ENCODE measurements around the gene SOHLH2.

SOHLH2 gene

DNA sequence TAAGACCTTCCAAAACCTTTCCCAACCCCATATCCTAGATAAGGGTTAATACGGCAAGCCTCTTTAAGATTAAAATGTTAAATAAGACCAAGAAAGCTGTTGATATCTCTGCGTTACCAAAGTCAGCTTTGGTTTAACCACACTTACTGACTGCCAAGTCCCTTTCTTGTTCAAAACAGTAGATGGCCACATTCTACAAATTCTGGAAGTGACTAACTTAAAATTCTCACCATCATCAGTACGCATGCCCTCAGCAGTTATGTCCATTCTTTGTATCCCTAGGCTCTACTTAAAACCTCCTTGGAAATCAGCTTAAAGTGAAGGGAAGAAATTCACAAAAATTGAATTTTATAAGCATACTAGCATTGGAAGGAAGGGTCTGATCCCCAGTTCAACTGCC lies 23.6 kb downstream of the SOHLH2 start:
- no peak for DNase-seq (ENCODE audit: low read depth, low spot score)
- no peaks in the 10 kb centered on the region for H3K9me3 ChIP-seq (ENCODE audit: control insufficient read depth, insufficient read depth, low read length)
- no CpG with 5 or more reads among the region's 3 CpGs for WGBS (ENCODE audit: insufficient coverage, insufficient read length)
- H3K4me1 ChIP-seq (ENCODE audit: control insufficient read depth, insufficient read depth, low read length), result 0 out of 2 replicates have a peak, but pooled peaks cover 1% of the 10 kb centered on the region
- no peak overlapping the region for H3K4me3 ChIP-seq (ENCODE audit: low read length)
- no peaks in the 10 kb centered on the region for H3K27me3 ChIP-seq (ENCODE audit: control insufficient read depth, insufficient read depth, low read length)
- no peaks in the 10 kb centered on the region for H3K36me3 ChIP-seq (ENCODE audit: control insufficient read depth, insufficient read depth, low read length)
- no peak overlapping the region for H3K27ac ChIP-seq (ENCODE audit: low read length)

DNA sequence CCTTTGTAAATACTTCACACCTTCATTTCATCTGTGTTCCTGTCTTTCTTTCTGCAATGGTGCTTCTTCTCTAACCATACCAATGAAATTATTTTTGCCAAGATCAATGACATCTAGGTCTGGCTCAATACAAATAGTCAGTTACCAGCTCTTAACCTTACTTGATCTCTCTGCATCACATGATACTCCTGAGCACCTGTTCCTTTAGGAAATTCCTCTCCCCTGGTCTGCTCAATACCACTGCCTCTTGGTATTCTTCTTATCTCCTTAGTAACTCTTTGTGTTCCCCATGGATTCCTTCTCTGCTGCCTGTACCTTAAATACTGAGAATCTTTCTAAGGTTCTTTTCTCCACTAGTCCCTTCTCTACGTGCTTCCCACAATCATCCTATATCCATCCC lies 25.9 kb downstream of the SOHLH2 start:
- Histone ChIP-seq H3K36me3 (ENCODE audit: control insufficient read depth, insufficient read depth, low read length) (no peaks in the 10 kb centered on the region), H3K4me1 (ENCODE audit: control insufficient read depth, insufficient read depth, low read length) (0 out of 2 replicates have a peak, but pooled peaks cover 1% of the 10 kb centered on the region), H3K9me3 (ENCODE audit: control insufficient read depth, insufficient read depth, low read length) (no peaks in the 10 kb centered on the region), H3K4me3 (ENCODE audit: low read length) (no peak overlapping the region), H3K27ac (ENCODE audit: low read length) (no peak overlapping the region), H3K27me3 (ENCODE audit: control insufficient read depth, insufficient read depth, low read length) (no peaks in the 10 kb centered on the region)
- no peak for DNase-seq (ENCODE audit: low read depth, low spot score)
- WGBS (ENCODE audit: insufficient coverage, insufficient read length), result no CpG with 5 or more reads among the region's 1 CpG

DNA sequence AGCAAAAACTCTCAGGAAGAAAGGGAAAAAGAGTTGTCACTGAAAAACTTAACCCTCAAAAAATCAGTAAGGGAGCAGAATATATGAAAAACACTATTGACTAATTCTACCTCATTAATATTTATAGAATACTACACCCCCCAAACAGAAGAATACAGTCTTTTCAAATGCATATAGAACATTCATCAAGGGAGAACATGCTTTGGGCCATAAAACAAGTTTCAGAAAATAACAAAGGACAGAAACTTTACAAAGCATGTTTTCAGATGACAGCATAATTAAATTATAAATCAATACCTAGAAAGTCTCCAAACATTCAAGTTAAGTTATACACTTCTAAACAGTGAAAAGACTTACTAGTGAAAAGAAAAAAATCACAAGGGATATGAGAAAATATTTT lies 30.5 kb downstream of the SOHLH2 start:
- no peak for DNase-seq (ENCODE audit: low read depth, low spot score)
- H3K27me3 ChIP-seq (ENCODE audit: control insufficient read depth, insufficient read depth, low read length), result no peaks in the 10 kb centered on the region
- H3K4me3 ChIP-seq (ENCODE audit: low read length), result no peak overlapping the region
- no peak overlapping the region for H3K27ac ChIP-seq (ENCODE audit: low read length)
- no peaks in the 10 kb centered on the region for H3K4me1 ChIP-seq (ENCODE audit: control insufficient read depth, insufficient read depth, low read length)
- no peaks in the 10 kb centered on the region for H3K9me3 ChIP-seq (ENCODE audit: control insufficient read depth, insufficient read depth, low read length)
- H3K36me3 ChIP-seq (ENCODE audit: control insufficient read depth, insufficient read depth, low read length), result no peaks in the 10 kb centered on the region

DNA sequence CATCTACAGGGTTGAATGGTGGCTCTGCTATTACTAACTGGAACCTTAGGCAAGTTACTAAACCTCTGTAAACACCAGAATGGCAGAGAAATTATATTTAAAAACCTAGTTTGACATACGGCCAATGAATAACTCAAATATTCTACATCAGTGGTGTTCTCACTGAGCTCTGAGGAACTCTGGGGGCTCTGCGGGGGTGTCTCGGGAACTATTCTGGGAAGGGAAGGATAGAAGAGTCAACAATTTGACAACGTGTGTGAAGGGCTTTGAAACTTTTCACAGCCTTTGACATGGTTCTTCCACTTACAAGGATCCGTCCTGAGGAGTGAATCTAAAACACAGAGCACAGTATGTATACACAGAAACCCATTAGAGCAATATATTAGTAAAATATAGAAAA lies 38.7 kb downstream of the SOHLH2 start:
- Histone ChIP-seq H3K36me3 (ENCODE audit: control insufficient read depth, insufficient read depth, low read length) (no peaks in the 10 kb centered on the region), H3K9me3 (ENCODE audit: control insufficient read depth, insufficient read depth, low read length) (no peaks in the 10 kb centered on the region), H3K27me3 (ENCODE audit: control insufficient read depth, insufficient read depth, low read length) (no peaks in the 10 kb centered on the region), H3K4me3 (ENCODE audit: low read length) (no peak overlapping the region), H3K27ac (ENCODE audit: low read length) (no peak overlapping the region), H3K4me1 (ENCODE audit: control insufficient read depth, insufficient read depth, low read length) (0 out of 2 replicates have a peak, but pooled peaks cover 1% of the 10 kb centered on the region)
- DNase-seq (ENCODE audit: low read depth, low spot score), result no peak
- WGBS (ENCODE audit: insufficient coverage, insufficient read length), result no CpG with 5 or more reads among the region's 5 CpGs

- H3K4me3 ChIP-seq (ENCODE audit: low read length), result no peak overlapping the region
- H3K27me3 ChIP-seq (ENCODE audit: control insufficient read depth, insufficient read depth, low read length), result no peaks in the 10 kb centered on the region
- H3K36me3 ChIP-seq (ENCODE audit: control insufficient read depth, insufficient read depth, low read length), result no peaks in the 10 kb centered on the region
- no peak for DNase-seq (ENCODE audit: low read depth, low spot score)
- no CpG with 5 or more reads among the region's 7 CpGs for WGBS (ENCODE audit: insufficient coverage, insufficient read length)
- no peaks in the 10 kb centered on the region for H3K9me3 ChIP-seq (ENCODE audit: control insufficient read depth, insufficient read depth, low read length)
- H3K27ac ChIP-seq (ENCODE audit: low read length), result no peak overlapping the region
- H3K4me1 ChIP-seq (ENCODE audit: control insufficient read depth, insufficient read depth, low read length), result 0 out of 2 replicates have a peak, but pooled peaks cover 1% of the 10 kb centered on the region
Observed at GRCh38 chr13:36174923-36175322, 39.4 kb downstream of the SOHLH2 start.

GRCh38 chr13:36173571-36174322 lies 40.6 kb downstream of the SOHLH2 start:
- Histone ChIP-seq H3K4me3 (ENCODE audit: low read length) (no peak overlapping the region), H3K4me1 (ENCODE audit: control insufficient read depth, insufficient read depth, low read length) (0 out of 2 replicates have a peak, but pooled peaks cover 1% of the 10 kb centered on the region), H3K27ac (ENCODE audit: low read length) (no peak overlapping the region), H3K36me3 (ENCODE audit: control insufficient read depth, insufficient read depth, low read length) (no peaks in the 10 kb centered on the region), H3K9me3 (ENCODE audit: control insufficient read depth, insufficient read depth, low read length) (no peaks in the 10 kb centered on the region), H3K27me3 (ENCODE audit: control insufficient read depth, insufficient read depth, low read length) (no peaks in the 10 kb centered on the region)
- no peak for DNase-seq (ENCODE audit: low read depth, low spot score)
- WGBS (ENCODE audit: insufficient coverage, insufficient read length), result no CpG with 5 or more reads among the region's 4 CpGs

GRCh38 chr13:36166046-36166445 lies 48.3 kb downstream of the SOHLH2 start:
- Histone ChIP-seq H3K4me3 (ENCODE audit: low read length) (no peak overlapping the region), H3K4me1 (ENCODE audit: control insufficient read depth, insufficient read depth, low read length) (0 out of 2 replicates have a peak, but pooled peaks cover 1% of the 10 kb centered on the region), H3K9me3 (ENCODE audit: control insufficient read depth, insufficient read depth, low read length) (no peaks in the 10 kb centered on the region), H3K27ac (ENCODE audit: low read length) (no peak overlapping the region), H3K36me3 (ENCODE audit: control insufficient read depth, insufficient read depth, low read length) (no peaks in the 10 kb centered on the region), H3K27me3 (ENCODE audit: control insufficient read depth, insufficient read depth, low read length) (no peaks in the 10 kb centered on the region)
- no CpG with 5 or more reads among the region's 5 CpGs for WGBS (ENCODE audit: insufficient coverage, insufficient read length)
- no peak for DNase-seq (ENCODE audit: low read depth, low spot score)

- Histone ChIP-seq H3K27ac (ENCODE audit: low read length) (no peak overlapping the region), H3K27me3 (ENCODE audit: control insufficient read depth, insufficient read depth, low read length) (no peaks in the 10 kb centered on the region), H3K4me1 (ENCODE audit: control insufficient read depth, insufficient read depth, low read length) (0 out of 2 replicates have a peak, but pooled peaks cover 1% of the 10 kb centered on the region), H3K9me3 (ENCODE audit: control insufficient read depth, insufficient read depth, low read length) (no peaks in the 10 kb centered on the region), H3K4me3 (ENCODE audit: low read length) (no peak overlapping the region), H3K36me3 (ENCODE audit: control insufficient read depth, insufficient read depth, low read length) (no peaks in the 10 kb centered on the region)
- DNase-seq (ENCODE audit: low read depth, low spot score), result no peak
- WGBS (ENCODE audit: insufficient coverage, insufficient read length), result no CpG with 5 or more reads among the region's 7 CpGs
Observed at GRCh38 chr13:36163809-36164308, 50.5 kb downstream of the SOHLH2 start.

DNA sequence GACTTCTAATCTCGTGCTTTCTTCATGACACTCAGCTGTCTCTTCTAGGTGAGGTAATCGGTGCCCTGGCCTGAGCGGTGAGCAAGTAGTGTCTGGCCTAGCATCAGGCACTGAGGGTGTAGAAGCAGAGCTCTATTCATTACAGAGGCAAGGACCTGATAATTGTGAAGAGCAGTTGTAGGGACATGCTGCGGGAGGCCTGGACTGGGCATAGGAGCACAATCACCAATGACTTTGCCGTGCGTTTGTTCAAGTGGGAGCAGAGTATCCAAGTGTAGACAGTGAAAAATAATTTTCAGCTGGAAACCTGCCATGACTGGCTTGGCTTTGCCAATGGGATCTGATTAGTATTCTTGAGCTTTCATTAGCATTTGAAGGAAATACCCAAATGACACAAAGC lies 51.1 kb downstream of the SOHLH2 start:
- Histone ChIP-seq H3K27me3 (ENCODE audit: control insufficient read depth, insufficient read depth, low read length) (no peaks in the 10 kb centered on the region), H3K27ac (ENCODE audit: low read length) (no peak overlapping the region), H3K4me1 (ENCODE audit: control insufficient read depth, insufficient read depth, low read length) (0 out of 2 replicates have a peak, but pooled peaks cover 1% of the 10 kb centered on the region), H3K4me3 (ENCODE audit: low read length) (no peak overlapping the region), H3K36me3 (ENCODE audit: control insufficient read depth, insufficient read depth, low read length) (no peaks in the 10 kb centered on the region), H3K9me3 (ENCODE audit: control insufficient read depth, insufficient read depth, low read length) (no peaks in the 10 kb centered on the region)
- no CpG with 5 or more reads among the region's 6 CpGs for WGBS (ENCODE audit: insufficient coverage, insufficient read length)
- no peak for DNase-seq (ENCODE audit: low read depth, low spot score)

DNA sequence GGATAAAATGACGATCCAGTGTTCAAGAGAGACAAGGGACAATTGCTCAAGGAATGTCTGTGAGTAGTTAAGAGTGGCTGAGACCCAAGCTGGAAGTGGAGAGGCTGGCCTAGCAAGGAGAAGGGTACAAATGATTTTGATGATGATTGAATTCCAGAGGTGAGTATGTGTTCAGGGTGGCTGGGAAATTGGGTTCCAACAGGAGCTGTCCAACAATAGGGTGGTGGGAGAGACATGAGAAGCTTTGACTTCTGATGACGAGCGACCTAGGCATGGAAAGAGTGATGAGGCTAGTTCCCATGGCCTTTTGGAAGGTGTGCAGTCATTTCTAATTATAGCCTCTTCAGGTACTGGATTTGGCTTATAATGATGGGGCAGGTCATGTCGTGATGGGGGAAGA lies 54.1 kb downstream of the SOHLH2 start:
- H3K36me3 ChIP-seq (ENCODE audit: control insufficient read depth, insufficient read depth, low read length), result no peaks in the 10 kb centered on the region
- WGBS (ENCODE audit: insufficient coverage, insufficient read length), result 100% methylated on average over 1 of the region's 4 CpGs

GRCh38 chr13:36158611-36159010 lies 55.7 kb downstream of the SOHLH2 start:
- H3K4me3 ChIP-seq (ENCODE audit: low read length), result no peak overlapping the region
- DNase-seq (ENCODE audit: low read depth, low spot score), result no peak
- H3K27me3 ChIP-seq (ENCODE audit: control insufficient read depth, insufficient read depth, low read length), result no peaks in the 10 kb centered on the region
- H3K27ac ChIP-seq (ENCODE audit: low read length), result no peak overlapping the region
- H3K36me3 ChIP-seq (ENCODE audit: control insufficient read depth, insufficient read depth, low read length), result no peaks in the 10 kb centered on the region
- no peaks in the 10 kb centered on the region for H3K9me3 ChIP-seq (ENCODE audit: control insufficient read depth, insufficient read depth, low read length)
- 0 out of 2 replicates have a peak, but pooled peaks cover 1% of the 10 kb centered on the region for H3K4me1 ChIP-seq (ENCODE audit: control insufficient read depth, insufficient read depth, low read length)
- WGBS (ENCODE audit: insufficient coverage, insufficient read length), result no CpG with 5 or more reads among the region's 4 CpGs

More for the DNA sequence above, 54.1 kb downstream of the SOHLH2 start:
- 0 out of 2 replicates have a peak, but pooled peaks cover 1% of the 10 kb centered on the region for H3K4me1 ChIP-seq (ENCODE audit: control insufficient read depth, insufficient read depth, low read length)
- H3K9me3 ChIP-seq (ENCODE audit: control insufficient read depth, insufficient read depth, low read length), result no peaks in the 10 kb centered on the region
- DNase-seq (ENCODE audit: low read depth, low spot score), result no peak
- H3K4me3 ChIP-seq (ENCODE audit: low read length), result no peak overlapping the region
- no peak overlapping the region for H3K27ac ChIP-seq (ENCODE audit: low read length)
- no peaks in the 10 kb centered on the region for H3K27me3 ChIP-seq (ENCODE audit: control insufficient read depth, insufficient read depth, low read length)

Measured in iPS DF 6.9 (cell line).